Panc1 (cell line): ENCODE data around the gene PEAK3.

ENCODE experiments used
- CTCF ChIP-seq: fragments of 450-650 bp; IDR thresholded peaks from 2 replicates; pipeline ENCODE4 v1.5.1; 2017; ENCODE audit warnings: mild to moderate bottlenecking
- POLR2AphosphoS5 ChIP-seq: IDR thresholded peaks from 2 replicates; pipeline ENCODE4 v1.6.1; 2012; ENCODE audit warnings: mild to moderate bottlenecking, low read depth, low read length, moderate library complexity
- REST ChIP-seq, 2 experiments: IDR thresholded peaks; 2 replicates each; pipeline ENCODE4 v1.6.1; 2011 to 2012; ENCODE audit warnings: low read depth in 2 of 2, control low read depth in 1 of 2, low read length in 1 of 2, mild to moderate bottlenecking in 1 of 2, moderate library complexity in 1 of 2; ENCODE audit not compliant: insufficient read depth in 1 of 2

- TF ChIP-seq CTCF (no peak), REST (IDR thresholded peaks at IDR 0.05; ENCODE audit: insufficient read depth in 1 of 2, low read depth in 2 of 2, low read length in 1 of 2) (no peak), POLR2AphosphoS5 (no peak)
Observed at GRCh38 chr19:2325281-2326046, 43.5 kb upstream of the PEAK3 start.
